Epithelial cell of prostate (primary cell): ENCODE measurements around the gene HTRA3.

Experiments
- DNase-seq: peaks from one replicate; pipeline ENCODE4 v3.0.0-alpha.2; 2011; ENCODE audit warnings: low read depth, low spot score
- H3K27ac ChIP-seq: fragments of 450-650 bp; 2 replicates; pipeline ENCODE4 v1.5.1; 2017; ENCODE audit warnings: mild to moderate bottlenecking

The HTRA3 gene

DNA sequence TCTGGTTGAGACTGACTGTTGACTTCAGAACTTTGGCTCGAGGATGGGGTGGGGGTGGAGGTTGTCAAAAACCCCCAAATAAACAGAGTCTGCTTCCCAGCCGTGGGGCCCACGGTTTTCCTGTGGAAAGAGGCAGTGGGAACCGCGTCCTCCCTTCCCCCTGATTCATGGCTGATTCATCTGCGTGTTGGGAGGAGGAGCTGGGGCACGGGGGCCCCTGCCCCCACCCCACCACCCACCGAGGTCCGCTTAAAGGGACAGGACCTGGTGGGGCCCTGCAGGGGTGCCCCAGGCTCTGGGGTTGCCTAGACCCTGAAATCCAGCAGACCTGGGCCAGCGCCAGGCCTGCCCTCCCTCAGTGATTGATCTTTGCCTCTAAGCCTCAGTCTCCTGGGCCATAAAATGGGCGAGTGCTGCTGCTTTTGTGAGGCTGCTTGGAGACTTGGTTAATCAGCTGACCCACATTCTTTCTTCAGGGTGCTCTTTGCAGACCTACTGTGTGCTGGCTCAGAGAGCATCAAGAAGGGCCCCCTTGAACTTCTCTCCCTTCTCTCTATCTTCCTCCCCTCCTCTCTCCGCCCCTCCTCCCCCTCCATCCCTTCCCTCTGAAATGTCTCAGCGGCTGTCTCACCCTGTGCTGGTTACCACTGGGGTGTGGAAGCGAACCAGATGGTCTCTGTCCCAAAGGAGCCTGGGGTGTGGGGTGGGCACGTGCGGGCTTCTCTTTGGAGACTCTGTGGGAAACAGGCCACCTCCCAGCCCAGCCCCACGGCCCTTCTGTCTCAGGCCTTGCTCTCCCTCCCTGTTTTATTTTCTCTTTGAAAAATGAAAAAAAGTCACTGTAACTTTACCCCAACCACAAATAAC is 9.1 kb downstream of the HTRA3 start:
- no peak overlapping the region for H3K27ac ChIP-seq
- DNase-seq = no peak

- H3K27ac ChIP-seq = no peak overlapping the region
Measured at GRCh38 chr4:8279321-8280157, 10.0 kb downstream of the HTRA3 start.

DNA sequence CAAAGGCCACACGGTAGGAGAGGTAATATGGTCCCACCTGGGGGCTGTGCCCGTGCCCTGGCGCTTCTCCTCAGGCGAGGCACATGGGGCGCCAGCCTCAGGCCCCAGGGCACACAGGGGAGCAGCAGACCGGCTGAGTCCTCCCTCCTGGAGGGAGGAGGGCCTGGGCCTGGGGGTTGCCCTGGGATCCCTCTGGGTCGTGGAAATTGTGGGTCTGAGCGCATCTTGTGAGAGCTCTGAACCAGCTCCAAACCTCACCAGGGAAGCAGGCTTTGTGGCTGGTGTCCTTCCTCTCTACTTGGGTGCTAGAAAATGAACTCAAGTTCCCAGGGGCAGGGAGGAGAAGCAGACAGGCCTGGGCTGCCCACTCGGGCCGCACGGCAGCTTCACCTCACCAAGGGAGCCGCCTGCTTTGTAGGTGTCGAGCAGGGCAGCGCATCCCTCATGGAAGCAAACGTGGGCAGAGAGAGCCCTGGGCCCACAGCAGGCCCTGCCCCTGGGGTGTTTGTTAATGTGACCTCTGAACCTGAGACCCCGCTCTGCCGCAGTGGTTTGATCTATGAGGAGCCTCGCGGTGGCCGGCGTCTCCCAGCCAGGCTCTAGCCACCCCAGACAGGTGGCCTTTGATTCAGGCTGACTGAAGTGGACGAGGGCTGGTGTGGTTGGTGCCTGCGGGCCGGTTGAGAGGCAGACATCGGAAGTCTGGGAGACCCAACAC is 10.8 kb downstream of the HTRA3 start:
- DNase-seq = no peak
- H3K27ac ChIP-seq = no peak overlapping the region

More at GRCh38 chr4:8279321-8280157, 10.0 kb downstream of the HTRA3 start:
- DNase-seq = no peak

DNA sequence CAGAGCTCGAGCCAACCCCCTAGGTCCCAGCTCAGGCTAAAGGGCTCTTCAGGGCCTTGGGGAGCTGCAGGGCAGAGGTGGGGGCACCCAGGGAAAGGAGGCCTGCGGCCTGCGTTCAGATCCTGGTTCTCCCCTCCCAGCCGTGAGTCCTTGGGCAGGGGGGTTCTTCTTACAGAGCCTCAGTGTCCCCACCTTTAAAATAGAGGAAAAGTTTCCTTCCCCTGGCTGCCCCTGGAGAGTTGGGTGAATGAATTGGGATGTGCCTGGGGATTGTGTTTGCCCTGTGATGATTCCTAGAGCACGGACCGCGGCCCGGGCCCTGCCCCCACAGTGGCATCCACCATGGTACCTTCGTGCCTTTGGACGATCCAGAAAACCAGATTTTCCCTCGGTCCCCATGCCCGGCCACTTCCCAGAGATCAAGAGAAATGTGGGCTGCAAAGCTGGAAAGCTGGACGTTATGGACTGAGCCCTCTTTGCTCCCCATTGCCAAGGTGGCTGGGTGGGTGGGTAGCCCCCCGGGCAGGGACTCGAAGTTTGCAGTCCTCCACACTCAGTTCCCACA is 11.4 kb downstream of the HTRA3 start:
- H3K27ac ChIP-seq = no peak overlapping the region
- no peak for DNase-seq

- DNase-seq = no peak
- no peak overlapping the region for H3K27ac ChIP-seq
Measured at GRCh38 chr4:8281519-8282133, 12.1 kb downstream of the HTRA3 start.

DNA sequence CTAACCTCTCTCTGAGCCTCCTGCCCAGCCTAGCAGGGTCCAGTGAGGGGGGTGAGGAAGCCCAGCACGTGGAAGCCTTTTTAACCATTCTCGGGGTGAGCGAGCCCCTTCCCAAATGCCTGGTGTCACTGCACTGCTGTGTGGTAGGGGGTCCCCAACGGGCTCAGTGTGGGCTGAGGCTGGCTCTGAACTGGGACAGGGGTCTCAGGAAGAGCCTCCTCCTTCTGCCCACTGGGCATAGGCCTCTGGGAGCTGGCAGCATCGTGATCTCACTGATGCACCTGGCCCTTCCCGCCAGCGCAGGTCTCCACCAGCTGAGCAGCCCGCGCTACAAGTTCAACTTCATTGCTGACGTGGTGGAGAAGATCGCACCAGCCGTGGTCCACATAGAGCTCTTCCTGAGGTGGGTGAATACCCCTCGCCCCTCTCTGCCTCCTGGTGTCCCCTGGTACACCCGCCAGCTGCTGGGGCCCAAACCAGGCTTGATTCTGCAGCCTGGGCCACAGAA is 12.6 kb downstream of the HTRA3 start:
- DNase-seq = no peak
- H3K27ac ChIP-seq = no peak overlapping the region

- H3K27ac ChIP-seq = no peak overlapping the region
- DNase-seq = no peak
Measured at GRCh38 chr4:8282742-8283141, 13.2 kb downstream of the HTRA3 start.

- DNase-seq = no peak
- no peak overlapping the region for H3K27ac ChIP-seq
Measured at GRCh38 chr4:8283161-8283560, 13.6 kb downstream of the HTRA3 start.

GRCh38 chr4:8283631-8284121 is 14.1 kb downstream of the HTRA3 start:
- H3K27ac ChIP-seq = no peak overlapping the region
- no peak for DNase-seq

DNA sequence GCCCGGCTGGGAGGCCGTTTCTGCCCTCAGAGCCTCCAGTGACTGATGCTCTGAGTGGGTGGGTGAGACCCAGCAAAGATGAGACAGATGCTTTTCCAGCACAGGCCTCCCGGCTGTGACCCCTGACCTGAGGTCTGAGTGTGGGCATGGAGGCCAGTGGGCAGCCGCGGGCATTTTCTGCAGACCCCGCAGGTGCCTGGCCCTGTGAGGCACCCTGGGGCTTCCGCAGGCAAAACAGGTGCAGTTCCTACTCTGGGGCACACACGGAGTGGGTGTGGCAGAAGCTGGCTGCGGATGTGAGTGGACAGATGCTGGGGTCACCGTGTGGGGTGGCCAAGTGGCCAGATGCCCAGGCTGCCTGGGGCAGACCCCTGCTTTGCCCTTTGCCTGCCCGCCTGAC is 14.8 kb downstream of the HTRA3 start:
- no peak overlapping the region for H3K27ac ChIP-seq
- no peak for DNase-seq

GRCh38 chr4:8285143-8285975 is 15.8 kb downstream of the HTRA3 start:
- H3K27ac ChIP-seq = no peak overlapping the region
- no peak for DNase-seq

- DNase-seq = no peak
- no peak overlapping the region for H3K27ac ChIP-seq
Measured at GRCh38 chr4:8285976-8286718, 16.6 kb downstream of the HTRA3 start.

DNA sequence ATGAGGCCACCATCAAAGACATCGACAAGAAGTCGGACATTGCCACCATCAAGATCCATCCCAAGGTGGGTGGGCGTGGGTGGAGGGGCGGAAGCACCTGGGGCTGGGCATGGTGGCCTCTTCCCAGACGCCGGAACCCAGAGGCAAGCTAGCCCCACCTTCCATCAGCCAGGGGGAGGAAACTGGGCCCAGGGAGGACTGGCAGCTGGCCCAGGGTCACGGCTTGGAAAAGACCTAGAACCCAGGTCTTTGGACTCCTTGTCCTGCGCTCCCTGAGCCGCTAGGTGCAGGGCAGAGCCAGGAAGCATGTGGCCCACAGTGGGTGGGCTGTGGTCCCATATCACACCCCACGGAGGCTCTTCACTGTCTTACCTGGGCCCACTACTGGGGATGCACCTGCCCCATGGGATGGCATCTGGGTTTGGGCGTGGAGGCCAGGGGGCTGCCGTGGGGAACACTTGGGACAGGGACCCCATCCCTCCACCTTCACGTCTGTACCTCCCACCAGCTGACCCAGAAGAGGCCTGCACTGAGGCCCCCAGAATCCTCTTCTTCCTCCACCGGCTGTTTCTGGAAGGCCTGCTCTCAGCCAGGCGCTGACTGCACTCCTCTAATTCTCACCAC is 17.3 kb downstream of the HTRA3 start:
- no peak for DNase-seq

GRCh38 chr4:8287343-8288280 is 18.1 kb downstream of the HTRA3 start:
- DNase-seq = no peak
- H3K27ac ChIP-seq = no peak overlapping the region

More for the DNA sequence above, 17.3 kb downstream of the HTRA3 start:
- H3K27ac ChIP-seq = no peak overlapping the region

DNA sequence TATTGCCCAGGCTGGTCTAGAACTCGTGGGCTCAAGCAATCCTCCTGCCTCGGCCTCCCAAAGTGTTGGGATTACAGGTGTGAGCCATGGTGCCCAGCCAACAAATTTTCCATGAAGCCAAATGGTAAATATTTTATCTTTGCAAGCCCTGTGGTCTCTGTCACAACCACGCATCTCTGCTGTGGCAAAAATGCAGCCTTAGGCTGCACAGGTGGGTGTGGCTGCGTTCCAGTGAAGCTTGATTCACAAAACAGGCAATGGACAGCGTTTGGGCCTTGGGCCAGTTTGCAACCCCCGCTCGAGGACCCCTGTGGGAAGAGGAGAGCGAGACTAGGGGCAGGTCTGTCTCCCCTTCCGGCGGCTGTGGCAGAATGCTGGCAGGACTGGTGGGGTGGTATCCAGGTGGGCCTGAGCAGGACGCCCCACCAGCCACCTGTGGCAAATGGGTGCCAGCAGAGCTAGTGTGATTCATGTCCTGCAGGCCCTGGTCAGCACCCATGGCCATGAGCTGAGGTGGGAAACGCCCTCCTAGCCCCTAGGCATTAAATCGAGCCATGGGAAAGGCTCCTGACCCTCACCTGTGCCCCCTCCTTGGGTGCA is 19.7 kb downstream of the HTRA3 start:
- no peak for DNase-seq
- no peak overlapping the region for H3K27ac ChIP-seq
